HepG2 (cell line): ENCODE data around the gene IGFBP5. TPM values are rescaled to one million over a fixed set of nuclear protein-coding genes. Genes with fewer than 3 reads are reported as not detected.

Source experiments
- ATAC-seq: fragments of 200-7000 bp; cut with Tn5 transposase; 3 replicates; pipeline ENCODE4 v1.9.1; 2020; ENCODE audit warnings: mild to moderate bottlenecking, moderate library complexity
- BruUV-seq: library from RNA; stranded (reverse); fragments of 400-500 nt; replicated peaks from 2 replicates; lab custom pipeline; 2021; lab: Mats Ljungman, UMichigan
- CTCF ChIA-PET: fragments of 300-600 bp; formaldehyde crosslinking; extraction: SDS; loops from one replicate; lab custom pipeline; 2021; ENCODE audit warnings: low total read pairs, inconsistent platforms, low intra/inter-chr PET ratio; lab: Yijun Ruan, JAX
- POLR2A ChIA-PET: fragments of 350-600 bp; sonication (Branson Sonifier 250); formaldehyde crosslinking; loops from one replicate; lab custom pipeline; 2020; ENCODE audit warnings: antibody characterized with exemption, inconsistent platforms; lab: Yijun Ruan, JAX
- DNase-seq: peaks from one replicate; pipeline ENCODE4 v3.0.0-alpha.2; 2015; ENCODE audit warnings: low spot score
- FAIRE-seq: peaks from 3 replicates; lab custom pipeline; 2011; peaks lifted over from hg19 to GRCh38; lab: Jason Lieb, UNC
- H2AFZ ChIP-seq: one replicate; pipeline ENCODE4 v1.6.1; 2011; ENCODE audit warnings: low read length, inconsistent platforms
- H3K27ac ChIP-seq: fragments of 300-600 bp; 3 replicates; pipeline ENCODE4 v1.8.0; 2011; ENCODE audit warnings: mixed run types, mild to moderate bottlenecking, mixed read lengths, low read length, inconsistent platforms; ENCODE audit not compliant: insufficient read depth; ENCODE audit errors: extremely low read length
- H3K27me3 ChIP-seq, 2 experiments: fragments of 200-600 bp in 1 of 2; 2 replicates in 1 of 2; 3 replicates in 1 of 2; pipeline versions ENCODE4 v1.6.0 to v1.8.0; 2011; ENCODE audit warnings: low read length in 2 of 2, mild to moderate bottlenecking in 2 of 2, moderate library complexity in 2 of 2, inconsistent platforms in 1 of 2; ENCODE audit not compliant: insufficient read depth in 2 of 2, control insufficient read depth in 1 of 2
- H3K36me3 ChIP-seq, 2 experiments: fragments of 200-600 bp in 1 of 2; replicated peaks in 1 of 2; 2 replicates in 1 of 2; 3 replicates in 1 of 2; pipeline versions ENCODE4 v1.5.1 to v1.8.0; 2011; ENCODE audit warnings: low read length in 2 of 2, inconsistent platforms in 1 of 2; ENCODE audit not compliant: insufficient read depth in 2 of 2, control insufficient read depth in 1 of 2
- H3K4me1 ChIP-seq: 2 replicates; pipeline ENCODE4 v1.5.1; 2012; ENCODE audit warnings: low read length, inconsistent platforms; ENCODE audit not compliant: insufficient read depth
- H3K4me2 ChIP-seq: 2 replicates; pipeline ENCODE4 v1.6.0; 2011; ENCODE audit warnings: low read depth, low read length, inconsistent platforms
- H3K4me3 ChIP-seq, 3 experiments: fragments of 200-600 bp in 1 of 3; sonication (generic), shearing (Covaris generic) in 1 of 3; replicated peaks in 1 of 3; 2 replicates each; pipeline ENCODE4 v1.5.1; 2011 to 2016; ENCODE audit warnings: low read length in 3 of 3, inconsistent platforms in 2 of 3, low read depth in 2 of 3, mild to moderate bottlenecking in 2 of 3, control low read depth in 1 of 3, mixed read lengths in 1 of 3; ENCODE audit not compliant: insufficient read depth in 1 of 3
- H3K79me2 ChIP-seq: one replicate; pipeline ENCODE4 v1.6.1; 2011; ENCODE audit warnings: low read length, inconsistent platforms; ENCODE audit not compliant: insufficient read depth
- H3K9ac ChIP-seq: 2 replicates; pipeline ENCODE4 v1.6.0; 2011; ENCODE audit warnings: mild to moderate bottlenecking, low read depth, low read length, inconsistent platforms; ENCODE audit not compliant: insufficient read depth
- H3K9me3 ChIP-seq: 2 replicates; pipeline ENCODE4 v1.5.1; 2012; ENCODE audit warnings: mild to moderate bottlenecking, low read length
- H4K20me1 ChIP-seq: 2 replicates; pipeline ENCODE4 v1.6.0; 2011; ENCODE audit warnings: inconsistent platforms, mild to moderate bottlenecking, low read length, moderate library complexity; ENCODE audit not compliant: insufficient read depth
- CREB3 ChIP-seq: sonication (generic); formaldehyde crosslinking; IDR thresholded peaks from 2 replicates; pipeline ENCODE4 v1.5.0; 2020; ENCODE audit warnings: missing genetic modification reagents
- HNRNPL ChIP-seq: fragments of 200-400 bp; formaldehyde crosslinking; IDR thresholded peaks from 2 replicates; pipeline ENCODE4 v1.6.1; 2017; ENCODE audit warnings: mild to moderate bottlenecking, low read depth, low read length
- KDM5A ChIP-seq: fragments of 200-600 bp; sonication (generic); IDR thresholded peaks from 2 replicates; pipeline ENCODE4 v1.7.0; 2018; ENCODE audit warnings: antibody characterized with exemption, mild to moderate bottlenecking, low read length, borderline replicate concordance
- PHF8 ChIP-seq: sonication (generic); formaldehyde crosslinking; IDR thresholded peaks from 2 replicates; pipeline ENCODE4 v1.5.0; 2020; ENCODE audit warnings: missing genetic modification reagents
- PLRG1 ChIP-seq: fragments of 450-650 bp; conservative IDR thresholded peaks from 2 replicates; pipeline ENCODE4 v1.6.1; 2016
- POLR2AphosphoS2 ChIP-seq: IDR thresholded peaks from 2 replicates; pipeline ENCODE4 v1.6.1; 2011; ENCODE audit warnings: low read depth, low read length, improper control_type of control experiment
- SP4 ChIP-seq: sonication (generic); formaldehyde crosslinking; IDR thresholded peaks from 2 replicates; pipeline ENCODE4 v1.8.1; 2023; ENCODE audit warnings: mild to moderate bottlenecking, missing genetic modification reagents
- TRAFD1 ChIP-seq: sonication (generic); formaldehyde crosslinking; IDR thresholded peaks from 2 replicates; pipeline ENCODE4 v1.5.1; 2020; ENCODE audit warnings: missing genetic modification reagents, mild to moderate bottlenecking, borderline replicate concordance
- ZBTB25 ChIP-seq: IDR thresholded peaks from 2 replicates; pipeline ENCODE4 v1.6.1; 2018; ENCODE audit warnings: missing genetic modification reagents
- ZNF543 ChIP-seq: sonication (generic); formaldehyde crosslinking; IDR thresholded peaks from 2 replicates; pipeline ENCODE4 v1.4.0; 2020; ENCODE audit warnings: mild to moderate bottlenecking, missing genetic modification reagents
- ZNF572 ChIP-seq: sonication (generic); formaldehyde crosslinking; IDR thresholded peaks from 2 replicates; pipeline ENCODE4 v1.5.1; 2020; ENCODE audit warnings: mild to moderate bottlenecking, missing genetic modification reagents
- ZNF615 ChIP-seq: sonication (generic); formaldehyde crosslinking; IDR thresholded peaks from 2 replicates; pipeline ENCODE4 v1.5.0; 2020; ENCODE audit warnings: mild to moderate bottlenecking, missing genetic modification reagents, borderline replicate concordance
- ZNF672 ChIP-seq: sonication (generic); formaldehyde crosslinking; IDR thresholded peaks from 2 replicates; pipeline ENCODE4 v1.8.1; 2022; ENCODE audit warnings: missing genetic modification reagents
- ZNF768 ChIP-seq: sonication (generic); formaldehyde crosslinking; IDR thresholded peaks from 2 replicates; pipeline ENCODE4 v1.4.0; 2020; ENCODE audit warnings: missing genetic modification reagents
- ZNF816 ChIP-seq: sonication (generic); formaldehyde crosslinking; IDR thresholded peaks from 2 replicates; pipeline ENCODE4 v1.8.0; 2022; ENCODE audit warnings: missing genetic modification reagents, mild to moderate bottlenecking, borderline replicate concordance
- WGBS: methylation state at CpG from one replicate; pipeline ENCODE4 v1.1.6; 2017; ENCODE audit warnings: low lambda C conversion rate; 5-methylcytosine and 5-hydroxymethylcytosine counted together
- in situ Hi-C: cut with HindIII; loops from 2 replicates; pipeline ENCODE4 v1.10.0; 2017; ENCODE audit warnings: low pct_unique_long_range_greater_than_20kb; ENCODE audit not compliant: extremely low pct_ligation_motif_present
- intact Hi-C: fragments of 100-400 bp; cut with micrococcal nuclease; formaldehyde crosslinking; loops from one replicate; pipeline ENCODE4 v1.10.0; 2022; ENCODE audit not compliant: unreplicated experiment
- polyA plus RNA-seq, 8 experiments: library from polyadenylated mRNA; depleted of rRNA in 3 of 8; stranded (reverse) in 7 of 8; unstranded in 1 of 8; fragments of >200 nt; fragmentation: Illumina TruSeq in 4 of 8; extraction: Trizol in 4 of 8; gene quantifications; 2 replicates each; pipeline versions ENCODE4 v1.2.1 to v1.2.3, GENCODE V29; 2011 to 2016; ENCODE audit warnings: low read depth in 4 of 8, missing spikeins in 1 of 8, mixed read lengths in 1 of 8; ENCODE audit not compliant: insufficient read depth in 1 of 8
- total RNA-seq, 5 experiments: library from RNA; depleted of rRNA; stranded (reverse); fragments of >200 nt; fragmentation: Illumina TruSeq; extraction: Trizol; gene quantifications; 2 replicates each; pipeline ENCODE4 v1.2.3, GENCODE V29; 2016; ENCODE audit warnings: low read depth in 1 of 5

The IGFBP5 gene
- total and polyA plus RNA-seq, 2 of the 13 experiments (the other 11 are each of a cell fraction or from before 2014, with no cell fraction given): 0.15 TPM; not detected in 1

GRCh38 chr2:216700781-216701180 lies 5.4 kb upstream of the IGFBP5 start:
- Histone ChIP-seq H3K4me2 (no peak overlapping the region), H2AFZ (no peak overlapping the region), H3K9me3 (no peaks in the 10 kb centered on the region), H3K9ac (no peak overlapping the region), H3K4me3 (no peak overlapping the region), H3K27ac (no peak overlapping the region), H3K4me1 (no peaks in the 10 kb centered on the region), H3K36me3 (no peaks in the 10 kb centered on the region), H4K20me1 (no peaks in the 10 kb centered on the region), H3K79me2 (no peaks in the 10 kb centered on the region), H3K27me3 (peaks cover 0 to 41% of the 10 kb centered on the region in 2 experiments; a peak in 3 of 5 replicates)
- ATAC-seq: no peak
- FAIRE-seq: no peak
- no peak for DNase-seq
- CTCF ChIA-PET: no interaction called here
- no TSS peak for BruUV-seq
- 11% methylated on average over 5 of the region's 5 CpGs for WGBS
- intact Hi-C loops (no loop called here), in situ Hi-C loops (no loop called here)
- TF ChIP-seq ZNF768 (CRISPR knock-in tag) (no peak), ZNF672 (CRISPR knock-in tag) (no peak), SP4 (CRISPR knock-in tag) (no peak), HNRNPL (no peak), ZBTB25 (CRISPR knock-in tag) (no peak), KDM5A (no peak), ZNF543 (no peak), PHF8 (no peak), ZNF615 (CRISPR knock-in tag) (no peak), PLRG1 (no peak), ZNF572 (CRISPR knock-in tag) (no peak), TRAFD1 (CRISPR knock-in tag) (no peak), CREB3 (CRISPR knock-in tag) (no peak), POLR2AphosphoS2 (no peak), ZNF816 (CRISPR knock-in tag) (no peak)
- POLR2A ChIA-PET: no interaction called here
